NCI-H82 treated with DMSO at 0.1 percent for 48 hours (cell line): ENCODE results near the gene OPCML.

ENCODE experiments used
- DNase-seq: peaks from one replicate; lab custom pipeline; 2025; ENCODE audit not compliant: unreplicated experiment; lab: John Stamatoyannopoulos, UW

The OPCML gene

GRCh38 chr11:133081730-133082452 is 450.4 kb downstream of the OPCML start:
- DNase-seq = no peak

- no peak for DNase-seq
Observed at GRCh38 chr11:133081020-133081419, 451.3 kb downstream of the OPCML start.

DNA sequence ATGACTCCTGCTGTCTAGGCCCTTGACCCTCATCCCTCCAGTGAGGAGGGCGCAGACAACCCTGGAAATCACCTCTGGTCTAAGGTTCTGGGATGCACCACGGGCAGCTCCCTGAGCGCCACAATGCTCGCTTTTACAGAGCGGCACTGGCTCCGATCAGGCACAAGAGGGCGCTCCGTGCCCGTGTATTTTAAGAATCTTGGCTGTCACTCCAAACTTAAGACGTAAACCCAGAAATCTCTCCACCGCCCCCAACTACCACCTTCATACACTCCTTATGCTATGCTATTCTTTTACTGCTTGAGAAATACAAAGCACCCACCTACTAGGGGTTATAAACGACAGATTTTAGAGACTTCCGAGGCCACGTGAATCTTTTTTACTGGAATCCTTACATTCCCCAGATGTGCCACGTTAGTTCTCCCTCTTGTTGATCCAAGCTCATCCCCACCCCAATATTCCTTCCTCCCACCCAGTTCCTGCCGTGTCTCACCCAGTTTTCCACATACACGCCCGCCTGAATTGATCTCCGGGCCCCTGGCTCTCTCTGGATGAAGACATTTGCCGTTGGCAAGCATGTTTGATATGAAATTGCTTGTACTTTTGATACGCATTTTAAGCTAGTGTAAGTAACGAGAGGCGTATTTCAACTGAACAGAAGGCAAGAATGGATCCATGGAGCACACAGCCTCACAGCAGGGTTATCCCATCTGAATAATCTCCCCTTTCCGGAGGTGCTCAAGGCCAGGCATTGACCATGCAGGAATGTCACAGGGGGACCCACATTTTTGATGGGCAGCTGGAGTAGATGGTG is 453.5 kb downstream of the OPCML start:
- peak; percentile 1 for DNase-seq

DNA sequence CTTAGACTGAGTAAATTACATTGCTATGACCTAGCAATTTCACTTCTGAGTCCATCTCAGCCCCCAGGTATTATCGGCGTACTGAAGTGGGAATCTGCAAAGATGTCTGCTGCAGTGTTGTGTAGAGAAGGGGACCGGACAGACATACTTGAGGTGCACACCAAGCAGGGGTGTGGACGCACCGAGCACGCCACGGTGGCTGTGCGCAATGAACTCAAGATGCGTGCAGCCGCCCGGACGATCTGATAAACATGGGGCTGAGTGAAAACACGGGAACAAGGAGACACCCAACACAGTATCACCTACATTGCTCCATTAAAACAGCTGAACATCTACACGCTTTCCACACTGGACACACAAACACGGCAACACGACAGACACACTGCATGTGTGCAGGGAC is 454.3 kb downstream of the OPCML start:
- DNase-seq = no peak

DNA sequence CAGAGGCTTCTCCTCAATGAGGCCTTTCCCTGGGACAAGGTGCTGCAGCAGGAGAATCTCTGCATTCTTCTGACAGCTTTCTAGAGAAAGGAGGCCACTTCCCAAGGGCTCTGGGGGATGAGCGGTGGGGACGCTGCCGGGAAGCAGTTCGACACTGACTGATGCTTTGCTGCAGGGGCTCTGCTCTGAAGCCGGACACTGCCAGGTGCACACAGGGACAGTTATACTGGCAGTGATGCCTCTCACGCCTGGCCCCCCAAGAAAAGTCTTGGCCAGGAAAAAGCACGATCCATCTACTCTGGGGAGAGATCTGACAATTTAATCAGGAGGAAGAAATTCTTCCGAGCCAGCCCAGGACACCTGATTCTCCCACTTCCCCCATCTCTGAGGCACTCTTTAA is 456.9 kb downstream of the OPCML start:
- DNase-seq = no peak

DNA sequence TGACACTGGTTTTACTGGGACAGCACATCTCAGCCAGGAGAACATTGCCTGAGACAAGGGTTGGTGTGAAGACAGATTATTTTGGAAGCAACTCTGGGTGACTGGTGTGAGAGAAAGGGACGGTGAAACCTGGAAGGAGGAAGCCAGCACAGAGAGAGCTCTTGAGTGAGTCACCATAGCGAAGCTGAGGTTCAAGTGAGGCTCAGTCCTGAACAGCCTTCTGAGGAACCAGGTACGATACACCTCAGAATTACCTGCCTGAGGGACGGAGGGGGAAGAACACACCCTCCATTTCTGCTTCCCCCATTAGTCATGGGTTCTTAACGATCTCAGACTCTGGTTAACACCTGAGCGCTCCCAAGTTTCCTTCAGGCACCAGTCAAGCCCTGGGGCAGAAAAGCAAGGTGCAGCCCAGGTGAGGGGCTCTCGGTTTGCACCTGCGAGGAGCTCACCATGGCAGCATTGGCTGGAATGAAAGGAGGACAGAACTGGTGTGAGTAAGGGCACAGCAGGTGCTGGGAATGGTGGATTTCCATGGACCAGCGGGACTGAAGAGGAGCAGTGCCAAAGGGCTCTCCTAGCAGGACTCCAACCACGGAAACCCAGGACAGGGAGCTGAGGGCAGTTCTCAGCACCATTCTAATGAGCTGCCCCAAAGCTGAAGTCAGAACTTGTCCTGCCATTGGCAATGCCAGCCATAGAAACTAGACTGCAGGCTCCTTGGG is 459.3 kb downstream of the OPCML start:
- DNase-seq = no peak

DNA sequence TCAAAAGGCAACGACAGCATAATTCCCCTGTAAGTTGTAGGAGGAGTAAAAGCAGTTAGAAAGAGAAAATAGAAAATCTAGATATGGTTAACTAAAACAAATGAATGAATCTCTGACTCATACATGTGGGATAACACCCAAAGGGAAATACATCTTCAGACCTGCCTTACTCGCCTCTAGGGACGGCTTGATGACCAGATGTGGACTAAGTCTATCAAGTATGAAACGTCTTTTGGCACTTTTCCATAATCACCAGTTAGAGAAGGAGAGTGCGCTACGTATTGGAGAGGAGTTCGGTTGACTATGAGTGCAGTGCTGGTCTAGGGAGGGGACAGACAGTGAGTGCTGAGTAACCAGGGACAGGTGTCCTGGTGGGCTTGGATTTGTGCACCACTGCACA is 459.9 kb downstream of the OPCML start:
- DNase-seq = no peak

GRCh38 chr11:133070791-133071190 is 461.5 kb downstream of the OPCML start:
- DNase-seq = no peak

DNA sequence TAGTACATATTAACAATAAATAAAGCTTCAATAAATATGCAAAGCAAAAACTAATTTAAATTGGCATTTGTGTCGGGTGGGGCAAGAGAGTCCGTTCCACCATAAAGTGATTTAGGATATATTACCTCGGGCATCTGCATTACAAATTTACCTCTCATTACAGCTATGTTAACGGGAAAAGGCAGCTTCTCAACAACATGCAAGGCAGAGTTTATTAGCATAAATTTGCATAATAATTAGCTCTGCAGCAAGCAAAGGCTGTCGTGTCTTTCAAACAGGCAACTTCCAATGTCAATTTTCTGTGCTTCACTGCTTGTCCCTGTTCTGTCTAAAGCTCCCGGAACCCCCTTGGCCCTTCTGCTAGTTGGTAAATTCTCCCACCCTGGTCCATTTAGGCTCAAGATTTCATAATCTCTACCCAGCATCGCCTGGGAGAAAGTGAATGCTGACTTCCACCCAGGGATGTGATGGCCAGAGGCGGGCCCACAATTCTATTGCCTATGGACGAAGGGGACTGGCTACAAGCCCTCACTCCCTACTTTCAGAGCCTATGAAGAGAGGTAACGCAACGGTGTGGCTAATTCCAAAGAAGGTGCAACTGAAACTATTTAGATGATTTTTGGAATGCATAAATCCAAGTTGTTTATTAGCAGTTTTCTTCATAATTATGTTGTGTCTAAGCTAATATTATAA is 462.1 kb downstream of the OPCML start:
- no peak for DNase-seq

DNA sequence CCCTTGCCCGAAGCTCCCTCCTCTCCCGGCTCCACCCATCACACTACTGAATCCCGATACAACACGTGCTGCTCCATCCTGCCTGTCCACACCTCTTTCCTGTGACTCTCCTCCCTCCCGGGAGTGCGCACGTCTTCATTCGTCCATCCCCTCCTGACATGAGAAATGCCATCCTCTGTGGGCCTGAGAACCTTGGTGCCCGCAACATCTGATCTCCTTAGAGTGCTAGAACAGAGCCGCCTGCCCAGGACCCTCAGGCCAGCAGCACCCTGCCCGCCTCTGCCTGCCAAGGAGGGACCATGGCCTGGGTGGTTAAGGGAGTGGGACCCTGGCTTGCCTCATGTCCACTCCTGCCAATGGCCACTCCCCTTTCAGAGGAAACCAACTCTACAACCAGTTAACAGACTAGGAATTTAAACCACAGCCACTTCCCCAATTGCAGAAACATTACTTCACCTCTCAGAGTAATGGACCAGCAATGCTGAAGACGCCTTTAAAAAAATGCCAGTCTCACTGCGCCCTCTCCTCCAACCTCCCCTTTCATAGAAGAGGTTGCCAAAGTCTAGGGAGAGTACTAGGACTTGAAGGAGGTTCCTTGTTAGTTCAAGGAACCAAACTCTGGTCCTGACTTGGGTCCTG is 466.3 kb downstream of the OPCML start:
- no peak for DNase-seq

- DNase-seq = no peak
Observed at GRCh38 chr11:133064961-133065360, 467.3 kb downstream of the OPCML start.

- peak; percentile 50 for DNase-seq
Observed at GRCh38 chr11:133064152-133064877, 468.0 kb downstream of the OPCML start.

GRCh38 chr11:133058501-133058900 is 473.8 kb downstream of the OPCML start:
- no peak for DNase-seq

GRCh38 chr11:133053124-133053776 is 479.1 kb downstream of the OPCML start:
- DNase-seq = no peak

DNA sequence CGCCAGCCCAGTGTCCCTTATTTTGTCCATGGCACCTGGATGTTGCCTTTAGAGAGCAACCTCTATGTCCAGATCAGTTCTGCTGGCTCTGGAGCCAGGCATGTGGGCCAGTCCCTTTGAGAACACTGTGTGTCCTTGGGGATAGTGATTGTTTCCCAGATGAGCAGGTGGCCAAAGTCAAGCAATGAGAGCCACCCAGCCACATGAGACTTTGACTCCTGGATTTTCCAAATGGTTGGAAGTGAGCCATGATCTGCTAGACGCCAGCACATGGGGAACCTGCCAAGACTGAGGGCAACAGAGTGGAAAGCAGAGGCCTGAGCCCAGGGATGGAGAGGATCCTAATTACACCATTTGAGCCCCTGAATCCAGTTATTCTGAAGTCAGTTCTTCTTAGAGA is 479.8 kb downstream of the OPCML start:
- DNase-seq = no peak

GRCh38 chr11:133049244-133050019 is 482.9 kb downstream of the OPCML start:
- DNase-seq = no peak

GRCh38 chr11:133048270-133048669 is 484.0 kb downstream of the OPCML start:
- DNase-seq = no peak

DNA sequence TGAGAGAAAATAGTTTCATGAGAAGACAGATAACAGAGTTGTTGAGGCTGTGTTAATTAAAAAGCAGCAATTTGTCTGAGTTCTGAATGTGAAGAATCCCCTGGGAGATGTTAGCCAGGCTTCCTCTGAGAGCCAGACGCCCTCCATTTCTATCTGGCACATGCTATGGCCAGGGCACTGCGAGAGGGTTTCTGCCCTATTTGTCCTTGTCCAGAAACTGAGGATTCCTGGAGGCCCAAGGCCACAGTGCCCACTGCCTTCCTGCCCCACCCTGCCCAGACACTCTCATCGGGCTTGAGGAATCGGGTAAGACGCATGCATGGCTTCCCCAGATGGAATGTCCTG is 484.6 kb downstream of the OPCML start:
- DNase-seq = no peak
